DLD1 (cell line): ENCODE measurements around the gene TTI1.
"Not testable (repeated sequence)": the region's sequence is repeated elsewhere in the genome, so short reads cannot be mapped to it uniquely, and the experiment has no call there.

Source experiments
- in situ Hi-C: cut with HindIII; loops from 2 replicates; pipeline ENCODE4 v1.10.0; 2017; ENCODE audit warnings: low sequenced_read_pairs

Gene TTI1

DNA sequence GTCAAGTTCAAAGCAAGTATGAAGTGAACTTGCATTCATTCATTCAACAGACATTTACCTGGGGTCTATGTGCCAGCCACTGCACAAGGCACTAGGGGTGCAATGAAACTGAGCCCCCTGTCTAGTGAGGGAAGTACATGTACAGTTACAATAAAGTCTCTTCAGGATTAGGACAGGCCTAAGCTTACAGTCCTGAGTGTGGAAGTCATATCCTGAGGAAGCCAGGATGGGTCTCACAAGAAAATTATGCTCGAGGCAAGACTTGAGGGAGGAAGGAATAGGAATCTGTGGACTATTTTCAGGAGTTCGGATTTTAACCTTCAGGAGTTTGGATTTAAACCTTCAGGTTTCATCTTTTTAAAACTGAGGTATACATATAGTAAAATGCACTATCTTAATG, 19.4 kb downstream of the TTI1 start:
- in situ Hi-C loops = no loop called here

DNA sequence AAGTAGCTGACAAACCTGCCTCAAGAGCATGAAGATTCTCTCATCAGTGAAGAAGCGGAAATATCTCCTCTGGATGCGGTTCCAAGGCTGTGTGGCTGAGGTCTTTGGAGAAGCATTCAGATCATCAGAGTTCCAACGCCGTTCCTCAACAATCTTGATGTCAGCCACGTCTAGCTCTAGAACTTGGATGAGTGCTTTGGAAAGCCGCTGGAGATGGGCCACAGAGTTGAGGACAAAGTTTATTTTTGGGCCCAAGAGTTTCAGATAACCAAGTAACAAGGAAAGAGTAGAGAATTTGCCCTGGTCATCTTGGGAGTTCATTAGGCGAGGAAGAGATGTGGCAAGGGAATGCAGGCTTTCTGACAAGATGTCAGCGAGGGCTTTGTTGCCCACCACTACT, 20.9 kb downstream of the TTI1 start:
- in situ Hi-C loops = no loop called here

DNA sequence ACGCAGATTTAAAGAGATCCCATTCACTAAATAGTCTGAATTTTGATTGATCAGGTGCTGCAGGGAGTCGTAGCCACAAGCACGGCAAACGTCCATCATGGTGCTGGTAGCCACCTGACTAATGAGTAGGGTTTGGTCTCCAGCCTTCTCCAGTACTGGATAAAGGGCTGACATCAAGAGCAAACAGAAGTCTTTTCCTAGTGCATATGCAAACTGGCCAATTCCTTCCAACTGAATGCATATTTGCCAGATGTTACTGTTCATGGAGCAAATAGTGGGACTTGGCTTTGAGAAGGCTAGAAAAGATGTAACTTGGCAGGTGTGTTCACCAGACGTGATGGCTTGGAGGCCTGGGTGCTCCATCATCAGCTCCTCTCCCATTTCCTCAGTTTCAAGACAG, 21.6 kb downstream of the TTI1 start:
- in situ Hi-C loops = no loop called here

DNA sequence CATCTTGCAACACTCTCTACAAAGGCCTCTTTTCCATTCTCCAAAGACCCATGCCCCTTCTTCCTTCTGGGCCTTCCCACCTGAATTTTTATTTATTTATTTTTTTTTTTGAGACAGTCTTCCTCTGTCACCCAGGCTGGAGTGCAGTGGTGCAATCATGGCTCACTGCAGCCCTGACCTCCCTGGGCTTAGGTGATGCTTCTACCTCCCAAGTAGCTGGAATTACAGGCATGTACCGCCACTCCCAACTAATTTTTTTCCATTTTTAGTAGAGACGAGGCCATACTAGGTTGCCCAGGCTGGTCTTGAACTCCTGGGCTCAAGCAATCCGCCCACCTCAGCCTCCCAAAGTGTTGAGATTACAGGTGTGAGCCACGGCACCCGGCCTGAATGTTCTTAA, 23.8 kb downstream of the TTI1 start:
- in situ Hi-C loops = not testable (repeated sequence)

DNA sequence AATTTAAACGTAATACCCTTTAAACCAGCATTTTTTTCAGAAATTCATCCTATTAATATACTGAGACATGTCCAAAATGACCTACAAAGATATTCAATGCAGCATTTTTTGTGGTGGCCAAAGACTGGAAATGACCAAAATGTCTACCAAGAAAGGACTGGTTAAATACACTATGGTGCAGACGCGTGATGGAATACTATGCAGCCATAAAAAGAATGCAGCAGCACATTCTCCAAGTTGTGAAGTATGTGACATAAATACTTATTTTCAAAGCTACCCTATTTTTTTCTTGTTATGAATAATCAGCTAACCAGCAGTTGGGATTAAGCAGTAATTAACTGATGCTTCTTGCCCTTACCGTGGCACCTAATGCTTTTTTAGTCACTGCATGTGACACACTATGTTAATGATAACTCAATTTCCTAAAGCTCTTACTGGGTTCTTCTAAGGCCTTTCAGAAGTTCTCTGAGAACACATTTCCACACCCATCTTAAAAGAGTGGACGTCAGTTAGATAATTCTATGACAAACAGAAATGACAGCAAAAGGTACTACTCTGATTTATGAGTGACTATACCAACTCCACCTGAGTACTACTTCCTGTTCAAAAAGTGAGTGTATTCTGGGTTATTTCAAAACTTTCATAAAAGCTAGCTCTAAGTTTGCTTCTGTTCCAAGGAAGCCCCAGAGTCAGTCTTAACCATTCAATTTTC, 24.9 kb downstream of the TTI1 start:
- in situ Hi-C loops = no loop called here

DNA sequence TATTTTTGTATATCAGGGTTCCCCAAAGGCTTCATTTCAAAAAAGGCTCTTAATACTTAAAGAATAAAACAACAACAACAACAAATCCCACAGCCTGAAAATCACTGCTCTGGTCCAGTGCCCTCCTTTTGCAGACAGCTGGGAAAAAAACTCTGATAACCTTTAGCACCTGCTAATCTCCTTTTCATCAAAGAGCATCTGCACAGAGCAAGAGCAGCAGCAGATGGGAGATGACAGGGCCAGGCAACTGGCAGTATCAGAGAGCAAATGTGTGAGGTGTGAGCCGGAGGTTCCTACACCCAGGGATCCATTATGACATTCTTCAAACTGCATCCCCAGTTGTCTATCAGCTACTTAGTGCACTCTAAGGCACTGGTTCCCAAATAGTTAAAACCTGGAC, 25.7 kb downstream of the TTI1 start:
- in situ Hi-C loops = no loop called here

DNA sequence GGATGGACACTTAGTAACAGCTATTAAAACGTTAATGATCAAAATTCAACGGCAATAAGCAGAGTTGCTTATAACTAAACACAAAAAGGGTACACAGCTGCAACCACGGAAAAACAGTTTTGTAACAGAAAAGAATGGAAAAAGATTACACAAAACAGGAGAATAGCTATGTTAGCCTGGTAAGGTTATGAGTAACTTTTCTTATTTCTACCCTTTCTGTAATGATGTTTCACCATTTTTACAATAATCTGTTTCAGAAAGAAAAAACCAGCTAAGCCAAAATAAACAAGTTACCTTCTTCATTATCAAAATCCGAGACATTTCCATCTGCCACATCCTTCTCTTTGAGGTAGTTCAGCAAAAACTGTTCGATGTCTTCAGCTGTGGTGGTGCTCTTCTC, 27.4 kb downstream of the TTI1 start:
- in situ Hi-C loops = no loop called here

DNA sequence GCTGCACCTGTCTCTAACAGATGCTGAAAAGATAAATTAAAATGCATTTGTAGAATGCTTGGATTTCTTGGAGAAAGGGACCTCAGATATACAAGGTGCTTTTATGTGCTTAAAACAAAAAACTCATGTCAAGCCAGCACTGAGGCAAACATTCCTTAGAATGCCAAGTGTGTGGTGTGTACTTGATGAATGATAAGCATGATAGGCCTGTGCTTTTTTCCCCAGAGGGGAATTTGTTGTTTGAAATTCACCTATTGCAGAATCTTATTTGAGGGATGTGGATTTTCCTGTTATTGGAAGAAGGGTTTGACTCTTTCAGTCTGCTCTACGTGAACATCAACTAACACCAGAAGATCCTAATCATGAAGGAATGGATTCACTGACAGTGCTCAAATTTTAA, 28.8 kb downstream of the TTI1 start:
- in situ Hi-C loops = no loop called here

DNA sequence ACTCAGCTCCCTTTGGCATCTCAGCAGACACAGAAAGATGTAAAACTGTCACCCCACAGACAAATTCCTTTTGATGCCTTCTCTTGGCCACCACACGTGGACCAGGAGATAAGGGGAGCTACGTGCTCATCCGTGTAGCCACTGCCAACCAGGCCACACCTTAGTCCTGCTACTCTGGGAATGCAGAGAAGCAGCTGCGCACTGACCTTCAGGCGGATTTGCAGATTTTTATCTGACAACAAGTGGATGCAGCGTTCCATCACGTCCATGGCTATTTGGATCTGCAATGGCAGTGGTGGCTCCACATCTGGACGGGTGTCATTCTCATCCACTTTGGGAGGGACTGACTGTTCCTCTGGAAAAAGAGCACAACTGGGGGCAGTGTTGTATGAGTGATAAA, 30.8 kb downstream of the TTI1 start:
- in situ Hi-C loops = no loop called here

DNA sequence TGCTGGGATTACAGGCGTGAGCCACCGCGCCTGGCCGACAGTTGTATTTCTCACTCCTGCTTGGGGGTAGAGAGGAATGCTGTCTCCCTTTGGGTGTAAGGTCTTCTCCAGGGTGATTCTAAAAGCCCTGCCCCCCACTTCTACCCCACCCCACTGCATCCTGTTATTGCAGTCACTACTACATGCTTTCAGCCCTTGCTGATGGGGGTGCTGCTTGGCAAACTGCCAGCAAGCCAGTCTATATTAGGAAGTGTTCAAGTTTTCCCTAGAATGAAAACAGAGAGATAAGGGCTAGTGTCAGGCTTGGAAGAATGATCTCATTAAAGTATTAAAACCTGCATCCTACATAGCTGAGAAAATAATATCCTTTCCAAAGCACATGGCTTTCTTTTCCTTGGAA, 31.3 kb downstream of the TTI1 start:
- in situ Hi-C loops = no loop called here

DNA sequence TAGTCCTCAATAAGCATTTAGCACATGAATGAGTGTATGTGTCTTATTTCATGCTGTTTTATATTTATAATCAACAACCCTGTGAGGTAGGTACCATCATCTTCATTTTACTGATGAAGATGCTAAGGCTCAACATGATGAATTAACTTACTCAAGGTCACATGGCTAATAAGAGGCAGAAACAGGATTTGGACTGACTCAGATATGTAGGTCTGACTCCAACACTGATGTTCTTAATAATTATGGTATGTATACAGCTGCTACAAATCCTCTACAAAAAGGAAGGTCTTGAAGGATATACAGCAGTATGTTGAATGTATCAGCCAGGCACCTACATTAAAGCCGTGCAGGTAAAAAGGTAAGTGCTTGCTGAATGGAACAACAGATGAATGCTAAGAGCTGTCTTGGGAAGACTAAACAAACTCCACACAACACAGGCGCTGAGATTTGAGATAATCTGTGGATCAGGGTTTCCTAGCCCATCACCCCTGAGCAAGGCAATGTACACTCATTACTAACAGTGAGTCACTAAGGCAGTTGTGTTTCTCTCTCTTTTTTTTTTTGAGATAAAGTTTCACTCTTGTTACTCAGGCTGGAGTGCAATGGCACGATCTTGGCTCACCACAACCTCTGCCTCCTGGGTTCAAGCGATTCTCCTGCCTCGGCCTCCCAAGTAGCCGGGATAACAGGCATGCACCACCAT, 31.9 kb downstream of the TTI1 start:
- in situ Hi-C loops = no loop called here

DNA sequence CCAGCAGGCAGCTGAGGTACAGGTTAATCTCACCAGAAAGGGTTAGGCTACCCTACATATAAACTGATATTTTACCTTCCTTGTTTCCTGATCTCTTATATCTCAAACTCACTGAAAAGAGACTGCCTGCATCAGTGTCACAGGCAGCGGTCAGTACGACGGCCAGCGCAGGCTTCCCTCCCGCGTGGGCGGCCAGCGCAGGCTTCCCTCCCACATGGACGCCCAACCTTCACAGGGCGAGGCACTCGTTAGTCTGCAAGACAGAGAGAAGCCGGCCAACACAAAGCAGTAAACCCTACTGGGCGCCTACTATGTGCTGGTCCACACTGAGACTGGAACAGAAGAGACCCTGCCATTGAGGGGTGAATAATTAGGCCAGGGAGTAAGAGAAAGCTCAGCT, 33.0 kb downstream of the TTI1 start:
- in situ Hi-C loops = no loop called here

DNA sequence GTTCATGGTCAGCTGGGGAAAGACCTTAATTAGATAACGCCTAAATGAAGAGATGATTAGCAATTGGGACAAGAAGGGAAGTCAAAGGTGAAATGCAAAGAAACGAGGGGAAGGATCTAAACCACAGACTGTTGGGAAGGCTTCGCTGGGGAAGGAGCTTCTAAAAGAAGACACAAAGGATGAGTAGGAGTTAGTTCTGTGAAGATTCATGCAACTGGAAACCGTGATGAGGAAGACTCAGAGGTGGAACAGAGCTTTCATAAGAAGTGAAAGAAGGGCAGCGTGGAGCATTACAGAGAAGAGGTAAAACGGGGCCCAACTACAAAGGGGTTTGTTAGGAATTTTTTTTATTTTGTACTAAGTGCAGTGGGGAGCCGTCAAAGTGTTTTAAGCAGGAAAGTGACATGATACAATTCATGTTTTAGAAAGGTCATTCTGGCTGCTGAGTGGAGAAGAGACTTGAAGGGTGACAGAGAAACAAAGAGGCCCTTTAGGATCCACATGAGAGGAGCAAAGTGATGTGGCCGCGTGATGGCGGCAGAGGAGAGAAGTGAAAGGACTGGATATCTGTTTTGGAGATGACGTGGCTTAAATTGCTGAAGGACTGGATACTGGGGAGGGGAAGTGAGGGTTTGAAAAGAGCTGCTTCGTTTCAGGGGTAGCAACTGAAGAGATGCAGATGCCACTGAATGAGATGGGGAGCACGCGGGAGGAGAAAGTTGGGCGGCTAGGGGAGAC, 33.6 kb downstream of the TTI1 start:
- in situ Hi-C loops = loop anchor here (10.0 kb wide), 1 partner anchor 85 kb away; no protein-coding TSS in a partner anchor

DNA sequence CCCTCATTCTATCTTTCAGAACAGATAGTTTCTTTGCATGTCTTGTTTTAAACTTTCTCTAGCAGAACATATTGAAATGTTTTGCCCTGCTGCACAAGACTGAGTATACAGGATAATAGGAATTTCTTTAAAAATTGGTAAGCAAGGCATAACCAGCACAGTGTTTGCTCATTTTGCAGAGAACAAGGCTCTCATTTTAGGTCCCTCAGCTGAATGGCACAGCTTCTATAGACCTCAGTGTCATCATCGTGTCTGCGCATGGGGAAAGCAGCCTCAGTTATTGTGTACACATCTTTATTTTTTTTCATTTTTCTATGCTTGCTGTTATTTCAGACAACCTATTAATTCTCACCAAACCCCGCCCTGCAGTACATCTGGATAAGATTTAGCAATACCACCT, 35.7 kb downstream of the TTI1 start:
- in situ Hi-C loops = loop anchor here (10.0 kb wide), 1 partner anchor 83 kb away; no protein-coding TSS in a partner anchor

DNA sequence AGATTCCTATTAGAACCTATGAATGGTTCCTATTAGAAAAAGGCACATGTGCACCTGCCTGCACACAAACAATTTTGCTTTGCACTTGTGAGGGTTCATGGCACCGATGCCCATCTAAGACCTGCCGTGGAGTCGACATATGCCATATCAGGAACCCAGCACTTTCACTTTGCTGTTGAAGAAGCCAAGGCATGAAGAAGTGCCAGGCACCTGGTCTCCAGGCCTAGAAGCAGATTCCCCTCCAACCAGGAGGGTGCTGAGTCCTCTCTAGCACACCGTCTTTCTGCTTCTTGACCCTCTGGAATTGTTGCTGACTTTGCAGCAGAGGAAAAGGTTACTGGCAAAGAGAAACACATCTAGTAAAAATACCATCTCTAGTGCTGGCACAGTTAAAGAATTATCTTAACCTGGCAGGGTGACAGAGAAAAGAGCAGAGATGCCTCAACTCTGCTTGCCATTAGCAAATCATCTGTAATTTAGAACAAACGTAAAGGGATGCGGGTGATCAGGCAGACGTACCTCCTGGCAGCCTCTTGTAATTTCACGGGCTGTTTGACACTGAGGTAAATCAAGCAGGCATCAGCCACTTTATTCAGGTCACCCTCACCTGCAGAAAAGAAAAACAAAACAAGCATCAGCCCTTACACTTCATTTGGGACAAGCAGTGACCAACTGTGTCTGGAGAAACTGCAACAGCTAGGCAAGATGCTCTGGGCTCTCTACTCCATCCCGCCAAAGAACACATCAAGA, 37.2 kb downstream of the TTI1 start:
- in situ Hi-C loops = loop anchor here (10.0 kb wide), 1 partner anchor 81 kb away; no protein-coding TSS in a partner anchor

DNA sequence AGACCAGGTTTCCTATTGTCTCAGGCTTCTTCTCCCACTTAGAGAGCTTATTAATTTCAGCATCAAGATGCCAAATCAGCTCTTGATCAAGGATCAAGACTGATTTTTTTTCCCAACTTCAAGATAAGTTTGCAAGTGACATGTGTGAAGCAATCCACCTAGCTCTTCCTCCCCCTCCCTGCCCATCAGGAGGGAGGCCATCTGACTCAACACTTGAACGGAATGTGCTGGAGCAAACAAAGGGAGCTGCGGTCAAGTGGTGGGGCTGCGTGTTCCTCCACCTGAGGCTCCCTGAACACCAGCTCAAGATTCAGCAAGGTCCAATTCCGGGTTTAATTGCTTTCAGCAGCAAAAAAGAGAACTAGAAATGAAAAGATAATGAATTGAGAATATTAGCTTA, 38.7 kb downstream of the TTI1 start:
- in situ Hi-C loops = loop anchor here (10.0 kb wide), 1 partner anchor 80 kb away; no protein-coding TSS in a partner anchor

DNA sequence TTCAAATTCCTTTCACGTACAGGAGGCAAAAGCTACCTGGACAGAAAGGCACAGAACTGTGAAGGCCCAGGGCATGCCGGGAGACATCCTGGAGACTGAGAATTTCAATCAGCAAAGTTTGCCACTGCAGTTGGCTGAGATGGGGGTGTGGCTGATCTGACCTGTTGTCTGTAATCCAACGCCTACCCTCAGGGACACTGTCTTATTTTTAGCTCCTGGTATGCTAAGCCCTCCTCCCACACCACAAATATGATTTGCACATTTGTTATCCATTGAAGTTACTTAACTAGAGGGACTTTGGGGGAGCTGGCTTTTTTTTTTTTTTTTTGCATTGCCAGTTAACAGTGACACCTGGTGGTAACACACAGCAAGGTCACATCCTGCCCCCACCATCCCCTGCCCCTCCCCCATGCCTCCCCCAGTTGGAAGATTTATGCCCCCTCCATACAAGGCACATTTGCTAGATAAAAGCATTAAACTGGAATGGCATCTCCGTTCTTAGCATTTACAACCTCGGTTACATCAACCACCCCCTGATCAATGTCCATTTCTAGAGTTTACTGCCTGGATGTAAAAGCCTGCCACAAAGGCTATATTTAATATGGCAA, 40.4 kb downstream of the TTI1 start:
- in situ Hi-C loops = loop anchor here (10.0 kb wide), 1 partner anchor 78 kb away; no protein-coding TSS in a partner anchor

DNA sequence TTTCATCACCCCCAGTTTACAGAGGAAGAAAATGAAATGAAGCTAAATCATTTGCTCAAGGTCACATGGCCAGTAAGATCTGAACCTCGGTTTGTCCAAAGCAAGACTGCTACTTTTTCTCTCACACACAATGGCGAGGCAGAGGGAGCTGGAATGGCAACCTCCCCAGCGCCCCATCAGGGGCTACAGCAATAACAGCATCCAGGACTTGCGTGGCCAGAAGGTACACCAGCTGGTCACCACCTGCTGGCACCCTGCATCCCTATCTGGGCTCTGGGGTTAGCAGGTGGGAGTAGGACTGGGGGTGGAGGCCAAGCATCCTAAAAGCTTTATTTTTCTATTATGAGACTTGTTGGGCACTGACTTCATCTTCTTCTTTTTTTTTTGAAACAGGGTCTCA, 41.3 kb downstream of the TTI1 start:
- in situ Hi-C loops = loop anchor here (10.0 kb wide), 1 partner anchor 77 kb away; no protein-coding TSS in a partner anchor

DNA sequence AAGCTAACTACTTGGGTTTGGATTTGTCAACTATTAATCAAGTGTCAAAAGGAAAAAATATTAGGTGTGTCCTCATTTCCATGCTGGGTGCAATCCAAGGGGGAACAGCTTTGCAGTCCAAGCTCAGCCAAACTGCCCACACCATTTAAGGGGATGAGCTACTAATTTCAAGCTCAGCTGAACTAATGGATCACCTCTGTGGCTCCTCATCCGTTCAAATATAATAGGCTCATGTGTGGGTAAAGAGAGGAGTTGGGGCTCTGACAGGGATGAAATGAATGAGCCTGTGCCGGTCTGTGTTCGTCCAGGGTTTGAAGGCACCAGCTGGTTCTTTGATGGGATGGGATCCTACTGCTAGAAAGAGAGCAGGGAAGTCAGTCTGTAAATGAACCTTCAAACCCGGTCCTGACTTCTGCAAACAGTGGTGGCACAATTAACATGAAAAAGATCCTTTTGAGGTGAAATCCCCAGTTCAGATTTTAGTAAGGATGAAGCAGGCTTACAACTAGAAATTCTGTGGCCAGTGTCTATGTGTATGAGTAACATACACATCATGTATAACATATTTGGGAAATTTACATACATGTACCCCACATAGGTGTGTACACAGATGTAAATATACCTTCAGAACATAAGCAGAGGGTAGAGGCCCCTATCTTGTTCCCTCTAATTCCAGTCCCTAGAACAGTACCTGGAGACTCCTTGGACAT, 41.9 kb downstream of the TTI1 start:
- in situ Hi-C loops = loop anchor here (10.0 kb wide), 1 partner anchor 77 kb away; no protein-coding TSS in a partner anchor
